Cardiac muscle cell (in vitro differentiated cells and primary cell): ENCODE measurements around the gene RFX3. TPM values are rescaled to one million over a fixed set of nuclear protein-coding genes. Genes with fewer than 3 reads are reported as not detected.

Source experiments
- DNase-seq, 2 donors: peaks; one replicate each; pipeline versions ENCODE4 v3.0.0 to v3.0.0-alpha.2; 2010 to 2017; ENCODE audit warnings: low read depth in 1 of 2, low spot score in 1 of 2
- H3K27ac ChIP-seq: fragments of 200-600 bp; sonication (generic); 2 replicates; pipeline ENCODE4 v1.5.1; 2016
- H3K27me3 ChIP-seq: fragments of 200-600 bp; sonication (generic); 2 replicates; pipeline ENCODE4 v1.6.0; 2016; ENCODE audit warnings: control low read depth
- H3K36me3 ChIP-seq: fragments of 200-600 bp; sonication (generic); 2 replicates; pipeline ENCODE4 v1.5.1; 2016; ENCODE audit warnings: control low read depth
- H3K4me1 ChIP-seq: fragments of 200-600 bp; sonication (generic); 2 replicates; pipeline ENCODE4 v1.8.1; 2017; ENCODE audit warnings: low read depth, mild to moderate bottlenecking, mixed run types
- H3K4me3 ChIP-seq: fragments of 200-600 bp; sonication (generic); 2 replicates; pipeline ENCODE4 v1.5.1; 2016; ENCODE audit warnings: mild to moderate bottlenecking
- H3K9me3 ChIP-seq: fragments of 200-600 bp; sonication (generic); 2 replicates; pipeline ENCODE4 v1.5.1; 2017; ENCODE audit warnings: low read depth, mild to moderate bottlenecking, control low read depth
- polyA plus RNA-seq: library from polyadenylated mRNA; unstranded; fragments of >200 nt; fragmentation: Nextera tagmentation; extraction: Ambion mirVana; gene quantifications from 2 replicates; pipeline ENCODE4 v1.2.1, GENCODE V29; 2016
- total RNA-seq: library from RNA; depleted of rRNA; stranded (reverse); fragments of >200 nt; gene quantifications from 2 replicates; pipeline ENCODE4 v1.2.3, GENCODE V29; 2016
- TF ChIP-seq, protein P1 (sequence below): IDR thresholded peaks from 2 replicates; pipeline ENCODE4 v1.5.1; 2012; ENCODE audit warnings: low read depth, mild to moderate bottlenecking, low read length

Gene RFX3
- total and polyA plus RNA-seq, 2 experiments from 2014 or later = 6.3 to 9.9 TPM

GRCh38 chr9:3193791-3194190, 332.0 kb downstream of the RFX3 start:
- TF ChIP-seq, protein P1, sequence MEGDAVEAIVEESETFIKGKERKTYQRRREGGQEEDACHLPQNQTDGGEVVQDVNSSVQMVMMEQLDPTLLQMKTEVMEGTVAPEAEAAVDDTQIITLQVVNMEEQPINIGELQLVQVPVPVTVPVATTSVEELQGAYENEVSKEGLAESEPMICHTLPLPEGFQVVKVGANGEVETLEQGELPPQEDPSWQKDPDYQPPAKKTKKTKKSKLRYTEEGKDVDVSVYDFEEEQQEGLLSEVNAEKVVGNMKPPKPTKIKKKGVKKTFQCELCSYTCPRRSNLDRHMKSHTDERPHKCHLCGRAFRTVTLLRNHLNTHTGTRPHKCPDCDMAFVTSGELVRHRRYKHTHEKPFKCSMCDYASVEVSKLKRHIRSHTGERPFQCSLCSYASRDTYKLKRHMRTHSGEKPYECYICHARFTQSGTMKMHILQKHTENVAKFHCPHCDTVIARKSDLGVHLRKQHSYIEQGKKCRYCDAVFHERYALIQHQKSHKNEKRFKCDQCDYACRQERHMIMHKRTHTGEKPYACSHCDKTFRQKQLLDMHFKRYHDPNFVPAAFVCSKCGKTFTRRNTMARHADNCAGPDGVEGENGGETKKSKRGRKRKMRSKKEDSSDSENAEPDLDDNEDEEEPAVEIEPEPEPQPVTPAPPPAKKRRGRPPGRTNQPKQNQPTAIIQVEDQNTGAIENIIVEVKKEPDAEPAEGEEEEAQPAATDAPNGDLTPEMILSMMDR = no peak

GRCh38 chr9:3191715-3192114, 334.1 kb downstream of the RFX3 start:
- no peaks in the 10 kb centered on the region for H3K9me3 ChIP-seq
- TF ChIP-seq, protein P1 = no peak
- no peaks in the 10 kb centered on the region for H3K36me3 ChIP-seq
- H3K4me3 ChIP-seq = no peak overlapping the region
- H3K4me1 ChIP-seq = peaks cover 17% of the 10 kb centered on the region
- H3K27ac ChIP-seq = peak overlapping the region; percentile 75
- DNase-seq = peak in 1 of 2 donors; percentile 46
- peaks cover 1% of the 10 kb centered on the region for H3K27me3 ChIP-seq

More at GRCh38 chr9:3193791-3194190, 332.0 kb downstream of the RFX3 start:
- H3K9me3 ChIP-seq = no peaks in the 10 kb centered on the region
- no peaks in the 10 kb centered on the region for H3K36me3 ChIP-seq
- no peak for DNase-seq
- H3K4me3 ChIP-seq = no peak overlapping the region
- no peak overlapping the region for H3K27ac ChIP-seq
- no peaks in the 10 kb centered on the region for H3K27me3 ChIP-seq
- H3K4me1 ChIP-seq = peaks cover 35% of the 10 kb centered on the region

DNA sequence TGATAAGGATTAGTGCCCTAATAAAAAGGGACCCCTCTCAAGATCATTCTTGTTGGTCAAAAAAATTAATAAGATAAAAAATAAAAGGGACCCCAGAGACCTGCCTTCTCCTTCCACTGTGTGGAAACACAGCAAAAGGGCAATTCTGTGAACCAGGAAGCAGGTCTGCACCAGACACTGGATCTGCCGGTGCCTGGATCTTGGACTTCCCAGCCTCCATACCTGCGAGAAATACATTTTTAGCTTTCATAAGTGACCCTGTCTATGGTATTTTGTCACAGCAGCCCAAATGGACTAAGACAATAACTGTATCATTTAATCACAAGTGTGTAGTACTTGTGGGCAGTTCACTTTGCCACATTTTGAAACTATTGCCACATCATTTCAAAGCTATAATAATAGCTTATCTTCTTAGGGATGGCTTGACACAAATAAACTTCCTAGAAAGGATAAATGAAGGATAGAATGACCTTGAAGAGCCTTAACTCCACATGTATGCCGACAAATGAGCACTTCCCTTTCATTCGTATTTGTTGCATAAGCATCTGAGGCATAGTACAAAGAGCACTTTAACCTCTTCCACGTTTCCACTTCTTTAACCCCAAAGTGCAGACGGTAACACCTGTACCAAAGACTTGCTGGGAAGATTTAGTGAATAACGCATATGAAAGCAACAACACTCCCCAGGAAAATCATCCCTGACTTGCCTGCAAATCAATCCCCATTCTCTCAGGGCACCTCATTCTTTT, 336.5 kb downstream of the RFX3 start:
- Histone ChIP-seq H3K27ac (no peak overlapping the region), H3K4me3 (no peak overlapping the region), H3K9me3 (no peaks in the 10 kb centered on the region), H3K4me1 (peaks cover 17% of the 10 kb centered on the region), H3K27me3 (peaks cover 9% of the 10 kb centered on the region), H3K36me3 (no peaks in the 10 kb centered on the region)
- TF ChIP-seq, protein P1 = no peak
- DNase-seq = no peak

DNA sequence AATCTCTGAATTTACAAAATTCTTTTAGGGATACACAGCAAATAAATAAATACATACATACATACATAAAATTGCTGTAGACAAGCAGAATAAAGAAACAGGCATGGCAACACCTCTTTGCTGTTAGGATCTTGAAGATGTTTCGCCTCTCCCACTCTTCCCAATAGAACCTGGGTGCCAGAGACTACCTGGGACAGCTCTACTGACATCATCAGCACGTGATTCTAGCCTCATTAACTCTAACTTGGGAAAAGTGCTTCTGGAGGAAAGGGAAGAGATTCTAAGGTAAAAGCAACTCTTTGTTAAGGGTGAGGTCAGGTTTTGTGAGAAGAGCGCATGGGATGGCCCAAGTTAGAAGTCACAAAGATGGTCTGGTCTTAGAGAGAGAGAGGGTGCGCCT, 339.1 kb downstream of the RFX3 start:
- Histone ChIP-seq H3K27ac (no peak overlapping the region), H3K4me3 (no peak overlapping the region), H3K4me1 (peaks cover 10% of the 10 kb centered on the region), H3K27me3 (peaks cover 32% of the 10 kb centered on the region), H3K9me3 (no peaks in the 10 kb centered on the region), H3K36me3 (no peaks in the 10 kb centered on the region)
- TF ChIP-seq, protein P1 = no peak
- no peak for DNase-seq

GRCh38 chr9:3181049-3181953, 344.5 kb downstream of the RFX3 start:
- Histone ChIP-seq H3K4me3 (peak overlapping the region; percentile 41), H3K27me3 (peaks cover 59% of the 10 kb centered on the region)
- DNase-seq = peak; percentile 13 to 78

More at GRCh38 chr9:3181049-3181953, 344.5 kb downstream of the RFX3 start:
- Histone ChIP-seq H3K4me1 (no peaks in the 10 kb centered on the region), H3K9me3 (no peaks in the 10 kb centered on the region), H3K36me3 (no peaks in the 10 kb centered on the region), H3K27ac (no peak overlapping the region)
- TF ChIP-seq, protein P1 = peak; percentile 15
